HCT116 (cell line): ENCODE results near the gene G3BP1.

Experiments used
- EGR1 ChIP-seq: IDR thresholded peaks from 2 replicates; pipeline ENCODE4 v1.6.1; 2012; ENCODE audit warnings: low read depth
- POLR2A ChIP-seq: IDR thresholded peaks from 2 replicates; pipeline ENCODE4 v1.7.0; 2011; ENCODE audit warnings: borderline replicate concordance; ENCODE audit not compliant: insufficient read depth, insufficient read length; ENCODE audit errors: extremely low read depth
- YY1 ChIP-seq: IDR thresholded peaks from 2 replicates; pipeline ENCODE4 v1.6.1; 2011; ENCODE audit warnings: low read length, low read depth, moderate library complexity, mild to moderate bottlenecking; ENCODE audit not compliant: insufficient replicate concordance; ENCODE audit errors: extremely low read depth
- ZNF274 ChIP-seq: fragments of 200-500 bp; sonication (Bioruptor generic); IDR thresholded peaks from 2 replicates; pipeline ENCODE4 v1.6.1; 2014; ENCODE audit warnings: mild to moderate bottlenecking, low read depth, low read length, inconsistent platforms
- TF ChIP-seq, protein P1 (sequence below), 3 experiments: fragments of 200-600 bp in 1 of 3; sonication (generic) in 1 of 3; IDR thresholded peaks in 2 of 3; conservative IDR thresholded peaks in 1 of 3; 2 replicates each; pipeline ENCODE4 v1.5.1; 2012 to 2017; ENCODE audit warnings: low read depth in 2 of 3, low read length in 2 of 3, antibody characterized with exemption in 1 of 3, borderline replicate concordance in 1 of 3, control low read depth in 1 of 3, mild to moderate bottlenecking in 1 of 3, mixed read lengths in 1 of 3, mixed run types in 1 of 3, moderate library complexity in 1 of 3; ENCODE audit not compliant: insufficient read depth in 1 of 3

DNA sequence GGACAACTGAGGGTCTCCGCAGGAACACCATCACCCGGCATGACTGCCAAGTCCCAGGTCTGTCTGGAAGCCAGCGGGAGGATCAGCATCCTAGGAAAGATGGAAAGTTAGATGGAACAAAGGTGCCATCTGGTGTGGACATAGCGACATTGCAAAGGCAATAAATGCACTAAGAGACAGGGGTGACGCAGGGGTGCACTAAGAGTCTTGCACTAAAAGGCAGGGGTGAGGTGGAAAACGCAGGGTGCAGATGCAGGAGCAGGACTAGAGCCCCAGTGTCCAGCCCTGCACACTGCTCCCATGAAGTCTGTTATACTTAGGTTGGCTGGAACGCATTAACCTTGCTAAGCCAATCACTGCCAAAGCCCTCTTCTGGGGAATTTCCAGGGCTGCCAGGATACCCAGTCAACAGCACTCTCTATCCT lies 28.9 kb upstream of the G3BP1 start:
- TF ChIP-seq POLR2A (no peak), EGR1 (no peak), ZNF274 (no peak), YY1 (no peak)
- TF ChIP-seq, protein P1, sequence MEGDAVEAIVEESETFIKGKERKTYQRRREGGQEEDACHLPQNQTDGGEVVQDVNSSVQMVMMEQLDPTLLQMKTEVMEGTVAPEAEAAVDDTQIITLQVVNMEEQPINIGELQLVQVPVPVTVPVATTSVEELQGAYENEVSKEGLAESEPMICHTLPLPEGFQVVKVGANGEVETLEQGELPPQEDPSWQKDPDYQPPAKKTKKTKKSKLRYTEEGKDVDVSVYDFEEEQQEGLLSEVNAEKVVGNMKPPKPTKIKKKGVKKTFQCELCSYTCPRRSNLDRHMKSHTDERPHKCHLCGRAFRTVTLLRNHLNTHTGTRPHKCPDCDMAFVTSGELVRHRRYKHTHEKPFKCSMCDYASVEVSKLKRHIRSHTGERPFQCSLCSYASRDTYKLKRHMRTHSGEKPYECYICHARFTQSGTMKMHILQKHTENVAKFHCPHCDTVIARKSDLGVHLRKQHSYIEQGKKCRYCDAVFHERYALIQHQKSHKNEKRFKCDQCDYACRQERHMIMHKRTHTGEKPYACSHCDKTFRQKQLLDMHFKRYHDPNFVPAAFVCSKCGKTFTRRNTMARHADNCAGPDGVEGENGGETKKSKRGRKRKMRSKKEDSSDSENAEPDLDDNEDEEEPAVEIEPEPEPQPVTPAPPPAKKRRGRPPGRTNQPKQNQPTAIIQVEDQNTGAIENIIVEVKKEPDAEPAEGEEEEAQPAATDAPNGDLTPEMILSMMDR (IDR thresholded peaks at IDR 0.05 in 2 of 3, conservative IDR thresholded peaks at IDR 0.05 in 1 of 3; ENCODE audit: borderline replicate concordance in 1 of 3, insufficient read depth in 1 of 3, low read depth in 2 of 3, low read length in 2 of 3), result peak in 2 of 3 experiments; percentile 70 to 84; a peak in 4 of 6 replicates
